ENCODE data around the gene SCAND1.
A peak's percentile ranks its signal among the peaks of the same experiment; 100 is the strongest.
"Not testable (repeated sequence)": the region's sequence is repeated elsewhere in the genome, so short reads cannot be mapped to it uniquely, and the experiment has no call there.

Gene SCAND1

GRCh38 chr20:35954200-35954906 is at the start of gene SCAND1:
Gene SCAND1, minus strand, starts transcription at chr20:35954502. Its CDS starts 218 bp downstream, at chr20:35954284.
- DNase-seq (ENCODE audit: low read depth in 2 of 2), result peak; percentile 93 to 99

GRCh38 chr20:36004045-36004444 is 49.7 kb upstream of the SCAND1 start:
- DNase-seq (ENCODE audit: low read depth in 2 of 2), result no peak

- DNase-seq (ENCODE audit: low read depth in 2 of 2), result no peak
Observed at GRCh38 chr20:36002855-36003254, 48.6 kb upstream of the SCAND1 start.

- DNase-seq (ENCODE audit: low read depth in 2 of 2), result not testable (repeated sequence)
Observed at GRCh38 chr20:36001331-36001730, 47.0 kb upstream of the SCAND1 start.

GRCh38 chr20:35996492-35996891 is 42.2 kb upstream of the SCAND1 start:
- not testable (repeated sequence) for DNase-seq (ENCODE audit: low read depth in 2 of 2)

GRCh38 chr20:35994994-35995453 is 40.7 kb upstream of the SCAND1 start:
- DNase-seq (ENCODE audit: low read depth in 2 of 2), result peak; percentile 63 to 70

GRCh38 chr20:35992713-35993335 is 38.5 kb upstream of the SCAND1 start:
- peak; percentile 10 to 24 for DNase-seq (ENCODE audit: low read depth in 2 of 2)

- no peak for DNase-seq (ENCODE audit: low read depth in 2 of 2)
Observed at GRCh38 chr20:35991142-35991771, 37.0 kb upstream of the SCAND1 start.

GRCh38 chr20:35988910-35989463 is 34.7 kb upstream of the SCAND1 start:
- no peak for DNase-seq (ENCODE audit: low read depth in 2 of 2)

- no peak for DNase-seq (ENCODE audit: low read depth in 2 of 2)
Observed at GRCh38 chr20:35985806-35986205, 31.5 kb upstream of the SCAND1 start.

- DNase-seq (ENCODE audit: low read depth in 2 of 2), result no peak
Observed at GRCh38 chr20:35984382-35984781, 30.1 kb upstream of the SCAND1 start.

GRCh38 chr20:35981969-35982368 is 27.7 kb upstream of the SCAND1 start:
- no peak for DNase-seq (ENCODE audit: low read depth in 2 of 2)

GRCh38 chr20:35979544-35979943 is 25.2 kb upstream of the SCAND1 start:
- no peak for DNase-seq (ENCODE audit: low read depth in 2 of 2)

- DNase-seq (ENCODE audit: low read depth in 2 of 2), result no peak
Observed at GRCh38 chr20:35978041-35978513, 23.8 kb upstream of the SCAND1 start.

GRCh38 chr20:35975576-35976373 is 21.5 kb upstream of the SCAND1 start:
- no peak for DNase-seq (ENCODE audit: low read depth in 2 of 2)

GRCh38 chr20:35974256-35974655 is 20.0 kb upstream of the SCAND1 start:
- DNase-seq (ENCODE audit: low read depth in 2 of 2), result no peak

- DNase-seq (ENCODE audit: low read depth in 2 of 2), result no peak
Observed at GRCh38 chr20:35972462-35972861, 18.2 kb upstream of the SCAND1 start.

- DNase-seq (ENCODE audit: low read depth in 2 of 2), result no peak
Observed at GRCh38 chr20:35971981-35972380, 17.7 kb upstream of the SCAND1 start.

GRCh38 chr20:35968930-35969329 is 14.6 kb upstream of the SCAND1 start:
- no peak for DNase-seq (ENCODE audit: low read depth in 2 of 2)

GRCh38 chr20:35967979-35968640 is 13.8 kb upstream of the SCAND1 start, which contains the start of gene CNBD2:
Gene CNBD2, plus strand, starts transcription at chr20:35968590. Its CDS starts 173 bp downstream, at chr20:35968763.
- DNase-seq (ENCODE audit: low read depth in 2 of 2), result no peak

- DNase-seq (ENCODE audit: low read depth in 2 of 2), result no peak
Observed at GRCh38 chr20:35963878-35964277, 9.6 kb upstream of the SCAND1 start.

All from stimulated activated CD4-positive, alpha-beta T cell treated with anti-CD3 and anti-CD28 coated beads, Interleukin-15, amount 100 ng/mL, for 48 hours (primary cell).